GM12874 (cell line): Measurements from ENCODE around the gene PARD3B.

Source experiments
- TF ChIP-seq, protein P1 (sequence below): IDR thresholded peaks from 2 replicates; pipeline ENCODE4 v1.5.1; 2011; ENCODE audit warnings: low read depth, mild to moderate bottlenecking, control low read depth, low read length, moderate library complexity; ENCODE audit not compliant: insufficient read depth

Gene PARD3B

GRCh38 chr2:205556357-205556756 is 1011.1 kb downstream of the PARD3B start:
- TF ChIP-seq, protein P1, sequence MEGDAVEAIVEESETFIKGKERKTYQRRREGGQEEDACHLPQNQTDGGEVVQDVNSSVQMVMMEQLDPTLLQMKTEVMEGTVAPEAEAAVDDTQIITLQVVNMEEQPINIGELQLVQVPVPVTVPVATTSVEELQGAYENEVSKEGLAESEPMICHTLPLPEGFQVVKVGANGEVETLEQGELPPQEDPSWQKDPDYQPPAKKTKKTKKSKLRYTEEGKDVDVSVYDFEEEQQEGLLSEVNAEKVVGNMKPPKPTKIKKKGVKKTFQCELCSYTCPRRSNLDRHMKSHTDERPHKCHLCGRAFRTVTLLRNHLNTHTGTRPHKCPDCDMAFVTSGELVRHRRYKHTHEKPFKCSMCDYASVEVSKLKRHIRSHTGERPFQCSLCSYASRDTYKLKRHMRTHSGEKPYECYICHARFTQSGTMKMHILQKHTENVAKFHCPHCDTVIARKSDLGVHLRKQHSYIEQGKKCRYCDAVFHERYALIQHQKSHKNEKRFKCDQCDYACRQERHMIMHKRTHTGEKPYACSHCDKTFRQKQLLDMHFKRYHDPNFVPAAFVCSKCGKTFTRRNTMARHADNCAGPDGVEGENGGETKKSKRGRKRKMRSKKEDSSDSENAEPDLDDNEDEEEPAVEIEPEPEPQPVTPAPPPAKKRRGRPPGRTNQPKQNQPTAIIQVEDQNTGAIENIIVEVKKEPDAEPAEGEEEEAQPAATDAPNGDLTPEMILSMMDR: no peak

- TF ChIP-seq, protein P1: no peak
Measured at GRCh38 chr2:205556841-205557539, 1011.7 kb downstream of the PARD3B start.

DNA sequence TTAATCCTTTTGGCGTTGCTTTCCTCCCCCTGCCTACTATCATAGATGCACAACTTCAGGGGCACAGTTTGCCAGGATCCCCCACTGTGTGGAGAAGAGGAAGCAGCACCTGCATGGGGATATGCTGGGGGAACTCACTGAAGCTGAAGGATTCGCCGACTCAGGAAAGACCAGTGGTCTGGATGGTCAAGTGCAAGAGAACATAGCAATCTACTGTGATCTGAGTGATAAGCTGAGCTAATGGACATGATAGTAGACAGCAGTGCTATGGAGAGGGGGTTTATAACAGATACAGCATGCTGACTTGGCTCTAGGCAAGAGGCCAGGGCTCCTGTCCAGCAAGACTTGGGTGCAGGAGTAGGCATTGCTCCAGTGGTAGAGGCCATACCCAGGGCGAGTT is 1012.6 kb downstream of the PARD3B start:
- TF ChIP-seq, protein P1: no peak

DNA sequence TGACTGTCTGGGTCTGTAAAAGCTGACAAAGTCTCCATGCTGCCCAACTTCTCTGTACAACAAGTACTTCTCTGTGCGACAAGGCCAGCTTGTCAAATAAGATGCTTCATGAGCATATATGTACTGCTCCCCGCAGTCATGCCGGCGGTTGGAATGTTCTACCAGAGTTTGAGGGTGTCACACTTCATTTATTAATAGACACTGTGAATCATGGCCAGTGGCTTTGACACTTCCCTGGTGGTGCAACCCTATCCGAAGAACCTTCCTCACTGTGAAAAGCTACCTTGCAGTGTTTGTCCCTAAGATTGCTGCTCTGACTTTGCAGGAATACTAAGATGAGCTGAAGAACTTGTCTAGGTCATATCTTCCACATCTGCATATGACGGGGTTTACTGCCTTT is 1016.2 kb downstream of the PARD3B start:
- TF ChIP-seq, protein P1: no peak

- TF ChIP-seq, protein P1: peak; percentile 46; the same call in 1 of the 2 replicates
Measured at GRCh38 chr2:205563646-205564045, 1018.4 kb downstream of the PARD3B start.

DNA sequence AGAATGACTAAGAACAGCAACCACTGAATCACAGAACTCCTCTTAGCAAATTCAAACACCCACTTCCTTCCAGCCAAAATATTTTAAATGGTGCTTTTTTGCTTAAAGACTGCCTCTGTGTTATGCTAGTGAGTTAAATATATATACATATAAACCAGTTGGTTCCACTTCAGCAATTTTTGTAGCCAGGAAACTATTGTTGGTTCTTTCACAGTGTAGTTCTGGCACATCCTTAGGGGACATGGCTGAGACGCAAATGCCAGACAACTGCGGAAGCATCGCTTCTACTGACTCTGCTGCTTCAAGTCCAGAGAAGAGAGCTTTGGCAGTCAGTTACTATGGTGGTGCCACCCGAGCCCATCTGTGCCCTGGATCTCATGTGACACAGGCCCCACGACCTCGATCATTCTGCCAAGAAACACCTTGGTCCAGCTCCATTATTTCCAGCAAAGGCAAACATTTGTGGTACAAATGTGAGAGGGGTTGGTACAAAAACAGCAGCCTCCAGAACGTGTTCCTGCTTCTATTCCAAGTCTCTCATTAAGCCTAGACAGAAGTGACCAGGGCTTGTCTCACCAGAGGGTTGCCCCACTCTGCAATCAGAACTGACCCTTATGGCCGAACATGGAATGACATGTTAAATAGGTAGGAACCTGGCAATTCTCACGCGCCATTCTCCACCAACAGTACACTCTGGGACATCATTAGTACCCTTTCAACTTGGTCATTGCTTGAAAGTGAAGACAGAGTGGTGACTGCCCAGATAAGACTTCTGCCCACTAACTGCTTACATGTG is 1019.3 kb downstream of the PARD3B start:
- TF ChIP-seq, protein P1: no peak

- TF ChIP-seq, protein P1: no peak
Measured at GRCh38 chr2:205565142-205565522, 1019.9 kb downstream of the PARD3B start.
